OCI-M2 (cell line): ENCODE data around the gene TBC1D4.
"Not testable (repeated sequence)": the region's sequence is repeated elsewhere in the genome, so short reads cannot be mapped to it uniquely, and the experiment has no call there.

Experiments
- DNase-seq: peaks from one replicate; lab custom pipeline; 2025; ENCODE audit not compliant: unreplicated experiment; lab: John Stamatoyannopoulos, UW

TBC1D4 gene

DNA sequence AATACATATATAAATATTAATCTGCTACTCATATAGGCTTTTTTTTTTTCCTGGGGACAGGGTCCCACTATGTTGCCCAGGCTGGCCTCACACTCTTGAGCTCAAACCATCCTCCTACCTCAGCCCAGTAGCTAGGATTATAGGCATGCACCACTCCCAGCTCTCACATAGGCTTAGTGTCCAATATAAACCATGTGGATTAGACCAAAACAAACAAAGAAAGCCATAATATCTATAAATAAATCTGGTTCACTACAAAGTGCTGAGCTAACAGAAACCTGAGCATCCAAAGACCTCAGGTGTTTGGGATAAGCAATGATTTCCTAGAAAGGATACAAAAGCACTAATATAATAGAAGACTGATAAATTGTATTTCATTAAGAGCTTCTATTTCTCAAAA, 26.0 kb downstream of the TBC1D4 start:
- no peak for DNase-seq

DNA sequence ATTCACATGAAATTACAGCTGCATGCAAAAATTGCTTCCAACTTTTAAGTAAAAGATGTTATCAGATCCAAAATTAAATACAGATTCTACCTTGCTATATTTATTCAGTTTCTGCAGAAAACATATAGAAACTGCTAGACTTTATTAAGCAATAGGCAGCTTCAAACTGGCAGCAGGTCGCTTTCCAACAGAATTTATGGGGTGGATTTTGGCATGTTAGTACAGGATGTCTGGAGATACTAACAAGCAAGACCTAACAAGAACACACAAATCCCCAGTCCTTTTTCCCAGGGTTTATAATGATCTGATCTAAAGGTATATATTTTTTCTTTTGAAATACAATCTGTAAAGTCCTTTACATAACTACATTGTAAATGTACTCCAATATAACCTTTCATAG, 27.5 kb downstream of the TBC1D4 start:
- DNase-seq: no peak

DNA sequence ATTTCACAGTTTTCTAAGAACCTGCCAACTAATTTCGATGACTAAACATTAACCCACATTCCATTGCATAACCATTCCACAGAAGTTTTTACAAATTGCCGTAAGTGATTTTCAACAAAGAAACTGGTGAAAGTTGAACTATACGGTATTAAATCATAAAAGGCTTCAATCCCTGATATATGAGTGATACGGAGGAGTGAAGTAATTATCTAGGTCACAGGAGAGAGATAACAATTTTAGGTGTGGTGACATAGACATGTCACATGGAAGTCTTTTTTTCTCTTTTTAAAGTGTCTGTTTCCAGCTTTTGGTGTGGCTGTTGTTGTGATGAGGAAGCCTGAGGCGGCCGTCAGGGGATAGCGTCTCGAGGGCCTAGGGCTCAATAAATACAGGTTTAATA, 29.4 kb downstream of the TBC1D4 start:
- DNase-seq: no peak

DNA sequence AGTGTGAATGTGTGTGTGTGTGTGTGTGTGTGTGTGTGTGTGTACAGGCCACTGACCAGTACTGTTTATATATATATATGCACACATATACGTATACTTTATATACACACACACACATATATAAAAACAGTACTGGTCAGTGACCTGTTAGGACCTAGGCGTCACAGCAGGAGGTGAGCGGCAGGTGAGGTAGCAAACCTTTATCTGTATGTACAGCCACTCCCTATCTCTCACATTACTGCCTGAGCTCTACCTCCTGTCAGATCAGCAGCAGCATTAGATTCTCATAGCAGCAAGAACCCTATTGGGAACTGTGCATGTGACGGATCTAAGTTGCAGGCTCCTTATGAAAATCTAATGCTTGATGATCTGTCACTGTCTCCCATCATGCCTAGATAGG, 34.5 kb downstream of the TBC1D4 start:
- DNase-seq: no peak

DNA sequence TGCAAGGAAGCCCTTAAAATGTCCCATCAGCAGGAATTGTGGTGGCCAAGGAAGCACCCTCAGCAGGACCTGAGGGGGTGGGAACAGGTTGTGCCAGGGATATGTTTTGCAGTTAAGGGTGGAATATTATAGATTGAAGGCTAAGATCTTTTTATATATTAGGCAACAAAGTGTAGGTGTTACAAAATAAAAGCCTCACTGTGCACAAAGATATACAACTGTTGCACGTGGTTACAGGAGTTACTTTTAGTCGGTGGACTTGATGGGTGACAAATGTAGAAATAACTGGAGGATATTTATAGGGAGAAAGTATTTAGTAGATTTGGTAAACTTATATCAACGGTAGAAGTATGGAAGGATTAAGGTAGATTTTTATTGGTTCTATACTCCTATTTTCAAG, 35.1 kb downstream of the TBC1D4 start:
- no peak for DNase-seq

DNA sequence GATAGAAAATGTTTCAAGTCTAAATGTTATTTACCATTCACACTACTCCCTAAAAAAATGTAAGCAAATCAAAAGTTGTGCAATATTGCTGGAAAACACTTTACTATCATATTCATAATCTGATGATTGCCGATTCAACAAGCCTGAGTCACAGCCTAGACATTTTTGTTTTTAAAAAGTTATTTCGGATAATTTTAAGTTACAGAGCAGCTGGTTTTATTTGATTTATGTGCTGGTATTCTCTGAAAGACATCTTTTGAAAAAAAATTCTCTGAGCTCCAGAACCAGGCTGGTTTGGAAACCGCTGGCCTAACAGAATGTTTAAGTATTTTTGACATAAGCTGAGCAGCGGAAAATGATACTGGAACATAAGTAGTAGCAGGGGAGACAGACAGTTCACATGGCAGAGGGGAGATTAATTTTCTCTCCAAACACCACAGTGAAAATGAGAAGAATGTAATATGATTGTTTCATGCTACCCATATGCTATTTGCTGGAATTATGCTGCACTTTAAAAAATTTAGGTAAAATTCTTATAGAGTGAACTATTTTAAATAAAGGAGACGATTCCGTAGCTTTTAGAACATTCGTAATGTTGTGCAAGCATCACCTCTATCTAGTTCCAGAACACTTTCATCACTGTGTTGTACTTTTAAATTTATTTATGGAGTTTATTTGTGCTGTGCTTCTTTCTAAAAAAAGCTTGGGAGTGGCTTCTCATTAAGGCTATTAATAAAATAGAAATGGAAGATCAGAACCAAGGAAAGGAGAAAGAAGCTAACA, 36.1 kb downstream of the TBC1D4 start:
- no peak for DNase-seq

DNA sequence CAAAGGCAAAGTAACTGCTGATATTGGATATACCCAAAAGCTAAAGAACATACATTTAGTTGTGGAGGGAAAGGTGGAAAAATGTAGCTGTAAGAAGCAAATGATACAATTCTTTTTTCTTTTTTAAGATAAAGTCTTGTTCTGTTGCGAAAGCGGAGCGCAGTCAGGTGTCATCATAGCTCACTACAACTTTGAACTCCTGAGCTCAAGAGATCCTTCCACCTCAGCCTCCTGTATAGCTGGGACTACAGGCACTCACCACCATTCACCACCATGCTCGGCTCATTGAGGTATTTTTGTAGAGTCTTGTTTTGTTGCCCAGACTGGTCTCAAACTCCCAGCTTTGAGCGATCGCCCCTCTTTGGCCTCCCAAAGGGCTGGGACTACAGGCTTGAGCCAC, 38.0 kb downstream of the TBC1D4 start:
- DNase-seq: no peak

DNA sequence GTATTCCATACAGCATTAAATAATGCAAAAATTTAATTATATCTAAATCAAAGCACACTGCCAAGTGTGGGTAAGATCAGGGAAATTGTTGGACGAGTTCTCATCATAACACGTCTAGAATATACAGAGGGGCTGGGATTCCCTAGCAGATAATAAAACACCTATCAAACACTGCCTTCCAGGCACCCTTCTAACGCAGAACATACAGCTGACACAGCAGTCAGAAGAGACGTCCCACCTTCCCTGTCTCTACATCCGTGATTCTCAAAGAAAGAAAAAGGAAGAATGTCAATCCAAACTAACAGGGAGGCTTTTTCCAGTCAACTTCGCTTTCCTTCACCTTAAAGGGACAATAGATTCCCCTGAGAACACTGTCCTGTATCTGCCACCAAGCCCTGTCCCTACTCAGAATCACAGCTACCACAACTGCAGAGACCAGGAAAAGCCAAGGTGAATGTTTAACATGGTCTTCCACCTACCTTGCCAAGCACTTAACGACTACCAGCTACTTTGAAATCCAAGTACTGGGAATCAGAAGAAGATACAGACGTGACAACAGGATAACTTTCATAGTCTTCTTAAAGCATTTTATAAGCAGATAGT, 38.5 kb downstream of the TBC1D4 start:
- DNase-seq: no peak

DNA sequence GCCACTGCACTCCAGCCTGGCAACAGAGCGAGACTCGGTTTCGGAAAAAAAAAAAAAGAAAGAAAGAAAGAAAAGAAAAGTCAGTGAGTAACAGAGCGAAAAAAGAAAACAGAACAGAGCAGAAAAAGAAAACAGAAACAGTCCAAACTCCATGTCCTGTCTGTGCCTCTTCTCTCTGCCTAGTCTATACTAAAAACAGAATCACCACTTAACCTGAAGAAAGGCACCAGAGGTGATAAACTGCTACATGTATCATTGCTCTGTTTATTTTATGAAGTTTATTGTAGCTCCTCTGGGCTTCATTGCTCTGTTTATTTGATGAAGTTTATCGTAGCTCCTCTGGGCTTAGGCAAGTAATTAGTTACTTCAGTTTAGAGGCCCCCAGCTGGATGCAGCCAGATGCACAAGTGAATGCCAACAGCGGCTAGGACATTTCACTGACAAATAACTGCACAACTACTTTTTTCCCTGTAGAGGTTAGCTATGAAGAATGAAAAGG, 39.2 kb downstream of the TBC1D4 start:
- DNase-seq: no peak

DNA sequence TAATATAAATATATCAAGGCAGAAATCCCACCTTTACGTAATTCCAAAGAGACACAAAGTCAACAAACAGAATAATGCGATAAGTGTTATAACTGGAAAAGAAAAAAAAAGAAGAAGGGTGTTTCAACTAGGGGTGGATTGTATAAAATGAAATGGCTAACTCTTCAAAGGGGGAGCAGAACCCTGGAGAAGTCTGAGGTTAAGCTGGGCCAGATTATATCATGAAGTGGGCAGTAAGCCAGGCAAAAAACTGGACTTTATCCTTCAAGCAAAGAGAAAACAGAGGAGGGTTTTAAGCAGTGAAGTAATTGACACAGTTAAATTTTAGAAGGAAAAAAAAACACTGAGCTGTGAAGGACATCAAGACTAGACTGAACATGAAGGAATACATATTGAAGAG, 41.9 kb downstream of the TBC1D4 start:
- no peak for DNase-seq

DNA sequence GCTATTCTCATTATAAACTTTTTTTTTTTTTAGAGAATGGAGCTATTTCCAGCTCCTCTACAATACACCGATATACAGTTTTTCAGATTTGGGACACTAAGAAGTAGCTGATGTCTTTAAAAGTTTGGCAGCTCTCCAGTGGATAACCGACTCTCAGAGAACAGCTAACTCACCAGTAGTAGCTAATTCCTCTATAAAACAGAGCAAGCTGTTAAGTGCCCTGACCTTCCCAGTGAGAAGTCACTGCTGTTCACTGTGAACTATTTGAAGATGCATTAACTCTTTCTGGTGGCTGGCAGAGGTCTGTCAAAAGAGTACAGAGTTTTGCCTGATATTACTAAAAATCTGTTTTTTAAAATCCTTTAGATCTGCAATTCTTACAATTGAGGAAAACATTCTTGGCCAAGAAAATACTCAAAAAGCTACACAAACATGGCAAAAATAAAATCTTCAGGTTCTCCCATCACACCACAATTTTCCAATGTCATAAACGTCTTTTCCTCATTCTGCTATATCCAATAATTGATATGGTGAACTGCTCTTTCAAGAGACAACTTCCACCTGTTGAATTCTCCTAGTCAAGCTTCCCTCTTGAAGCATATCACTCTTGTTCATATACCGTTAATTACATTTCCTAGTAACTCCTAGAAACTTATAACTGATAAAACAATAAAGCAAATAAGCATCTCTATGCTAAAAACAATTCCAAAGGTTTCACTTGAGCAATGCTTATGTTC, 44.2 kb downstream of the TBC1D4 start:
- DNase-seq: no peak

DNA sequence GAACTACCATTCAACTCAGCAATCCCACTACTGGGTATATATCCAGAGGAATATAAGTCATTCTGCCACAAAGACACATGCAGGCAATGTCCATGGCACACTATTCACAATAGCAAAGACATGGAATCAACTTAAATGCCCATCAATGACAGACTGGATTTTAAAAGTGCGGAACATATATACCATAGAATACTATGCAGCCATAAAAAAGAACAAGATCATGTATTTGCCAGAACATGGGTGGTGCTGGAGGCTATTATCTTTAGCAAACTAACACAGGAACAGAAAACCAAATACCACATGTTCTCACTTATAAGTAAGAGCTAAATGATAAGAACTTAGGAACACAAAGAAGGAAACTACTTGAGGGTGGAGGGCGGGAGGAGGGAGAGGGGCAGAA, 47.8 kb downstream of the TBC1D4 start:
- not testable (repeated sequence) for DNase-seq

DNA sequence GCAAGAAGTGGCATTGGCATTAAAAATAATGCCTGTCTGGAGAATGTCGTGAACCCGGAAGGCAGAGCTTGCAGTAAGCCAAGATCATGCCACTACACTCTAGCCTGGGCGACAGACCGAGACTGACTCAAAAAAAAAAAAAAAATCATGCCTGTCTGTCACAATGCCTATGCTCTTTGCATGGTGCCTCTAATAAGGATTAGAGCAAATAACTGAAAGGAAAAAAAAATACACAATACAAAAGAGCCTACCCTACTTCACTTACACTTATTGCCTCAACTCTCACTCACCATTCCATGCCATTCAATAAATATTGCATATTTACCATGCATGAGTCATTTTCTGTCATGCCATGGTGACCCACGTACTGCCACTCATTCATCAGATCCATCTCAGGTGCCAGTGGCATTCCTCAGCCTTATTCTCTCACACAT, 49.1 kb downstream of the TBC1D4 start:
- DNase-seq: no peak

DNA sequence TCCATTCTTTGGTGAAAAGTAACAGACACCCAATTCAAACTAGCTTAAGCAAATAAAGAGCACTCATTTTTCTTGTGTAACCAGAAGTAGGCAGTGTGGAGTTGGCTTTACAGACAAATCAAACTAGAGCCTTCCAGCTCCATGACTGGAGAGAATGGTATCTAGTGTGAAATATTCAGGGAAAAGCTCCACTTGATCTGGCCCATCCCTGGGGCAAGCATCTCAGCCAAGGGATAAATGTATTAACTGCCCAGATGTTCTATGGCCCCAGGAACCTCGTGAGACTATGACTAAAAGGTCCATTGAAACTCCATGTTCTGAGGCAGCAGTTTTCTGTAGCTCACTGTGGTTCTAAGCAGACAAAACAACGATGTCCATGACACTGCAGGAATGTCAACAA, 49.9 kb downstream of the TBC1D4 start:
- DNase-seq: no peak

DNA sequence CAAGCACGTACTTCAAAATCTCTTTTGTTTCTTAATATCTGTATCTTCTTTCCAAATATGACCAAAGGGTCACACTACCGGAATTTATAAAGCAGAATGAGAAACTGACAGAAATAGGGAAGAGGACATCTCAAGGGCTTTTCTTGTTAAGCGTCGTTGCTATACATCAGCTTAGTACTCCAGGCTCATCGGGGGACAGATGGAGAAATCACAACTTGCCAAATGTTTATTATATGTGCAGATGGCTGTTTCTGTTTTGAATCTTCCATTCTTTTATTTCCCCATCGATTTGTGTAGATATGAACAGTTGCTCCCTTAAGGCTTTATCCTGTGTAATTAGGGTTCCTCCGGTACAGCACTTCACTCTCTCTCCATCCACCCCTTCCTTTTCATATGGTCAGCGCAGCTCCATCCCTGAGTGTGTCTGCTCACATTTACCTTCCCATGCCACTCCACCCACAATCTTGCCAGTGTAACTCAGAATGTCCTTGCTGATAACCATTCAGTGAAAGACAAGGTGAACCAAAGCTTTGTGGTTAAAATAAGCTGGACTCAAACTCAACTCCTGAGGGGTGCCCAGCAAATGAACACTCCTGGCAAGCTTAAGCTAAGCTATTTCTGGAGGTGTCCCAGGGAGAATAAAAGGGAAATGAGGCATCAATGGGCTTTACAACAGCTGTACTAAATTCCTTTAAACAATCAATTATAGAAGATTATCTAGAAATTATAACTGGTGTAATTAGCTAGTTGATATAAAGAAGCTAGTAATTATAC, 51.3 kb downstream of the TBC1D4 start:
- no peak for DNase-seq

DNA sequence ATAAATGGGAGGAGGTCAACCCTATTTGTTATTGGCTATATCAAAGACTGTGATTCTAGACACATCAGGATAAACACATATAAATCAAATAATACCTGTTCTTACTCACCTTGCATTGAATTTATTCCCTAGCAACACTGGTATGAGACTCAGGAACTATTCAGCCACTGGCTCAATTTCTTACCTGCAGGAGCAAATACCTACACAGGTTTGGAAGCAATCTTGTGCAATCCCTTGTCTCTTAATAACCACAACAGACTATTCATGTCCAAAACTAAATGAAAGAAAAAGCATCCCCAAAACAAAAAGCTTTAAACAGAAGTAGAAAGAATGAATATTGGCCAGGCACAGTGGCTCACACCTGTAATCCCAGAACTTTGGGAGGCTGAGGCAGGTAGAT, 55.5 kb downstream of the TBC1D4 start:
- DNase-seq: no peak

DNA sequence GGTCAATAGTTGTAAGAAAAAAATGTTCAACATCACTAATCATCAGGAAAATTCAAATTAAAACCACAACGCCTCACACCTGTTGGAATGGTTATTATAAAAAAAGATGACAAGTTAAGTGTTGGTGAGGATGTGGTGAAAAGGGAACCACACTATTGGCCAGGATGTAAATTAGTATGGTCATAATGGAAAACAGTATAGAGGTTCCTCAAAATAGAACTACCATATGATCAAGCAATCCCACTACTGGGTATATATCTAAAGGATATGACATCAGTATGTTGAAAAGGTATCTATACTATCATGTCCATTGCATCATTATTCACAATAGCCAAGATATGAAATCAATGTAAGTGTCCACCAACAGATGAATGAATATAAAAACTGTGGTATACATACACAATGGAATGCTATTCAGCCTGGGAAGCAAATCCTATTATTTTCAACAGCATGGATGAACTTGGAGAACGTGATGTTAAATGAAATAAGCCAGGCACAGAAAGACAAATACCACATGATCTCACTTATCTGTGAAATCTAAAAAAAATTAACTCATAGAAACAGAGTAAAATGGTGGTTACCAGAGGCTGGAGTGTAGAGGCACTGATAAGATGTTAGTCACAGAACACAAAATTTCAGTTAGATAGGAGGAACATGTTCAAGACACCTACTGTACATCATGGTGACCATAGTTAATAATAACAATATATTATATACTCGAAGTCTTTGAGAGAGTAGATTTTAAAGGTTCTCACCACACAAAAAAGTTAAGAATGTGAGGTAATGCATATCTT, 56.6 kb downstream of the TBC1D4 start:
- DNase-seq: no peak

DNA sequence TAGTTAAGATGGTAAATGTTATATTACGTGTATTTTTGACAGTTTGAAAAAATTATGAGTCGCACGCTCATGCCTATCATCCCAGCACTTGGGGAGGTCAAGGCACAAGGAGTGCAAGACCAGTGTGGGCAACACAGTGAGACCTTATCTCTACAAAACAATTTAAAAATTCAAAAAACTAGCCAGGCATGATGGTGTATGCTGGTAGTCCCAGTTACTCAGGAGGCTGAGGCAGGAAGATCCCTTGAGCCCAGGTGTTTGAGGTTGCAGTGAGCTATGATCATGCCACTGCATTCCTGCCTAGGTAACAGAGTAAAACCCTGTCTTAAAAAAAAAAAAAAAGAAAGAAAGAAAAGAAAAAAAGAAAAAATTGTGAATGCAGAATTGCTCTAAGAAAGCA, 58.0 kb downstream of the TBC1D4 start:
- no peak for DNase-seq

DNA sequence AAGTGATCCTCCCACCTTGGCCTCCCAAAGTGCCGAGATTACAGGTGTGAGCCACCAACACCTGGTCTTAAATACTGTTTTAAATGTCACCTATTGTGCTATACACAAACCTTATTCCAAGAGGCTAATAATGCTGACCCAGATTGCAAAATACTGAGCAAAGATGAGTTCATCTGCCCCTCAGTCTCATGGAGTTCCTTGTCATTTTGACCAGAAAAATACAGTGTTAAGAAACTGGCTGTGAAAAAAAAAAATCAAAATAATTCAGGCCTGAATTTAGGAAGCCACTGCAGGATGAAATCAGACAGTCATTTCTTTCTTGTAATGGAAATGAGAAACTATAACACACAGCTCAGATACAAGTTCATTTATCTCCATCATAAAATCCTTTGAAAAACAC, 59.9 kb downstream of the TBC1D4 start:
- no peak for DNase-seq

DNA sequence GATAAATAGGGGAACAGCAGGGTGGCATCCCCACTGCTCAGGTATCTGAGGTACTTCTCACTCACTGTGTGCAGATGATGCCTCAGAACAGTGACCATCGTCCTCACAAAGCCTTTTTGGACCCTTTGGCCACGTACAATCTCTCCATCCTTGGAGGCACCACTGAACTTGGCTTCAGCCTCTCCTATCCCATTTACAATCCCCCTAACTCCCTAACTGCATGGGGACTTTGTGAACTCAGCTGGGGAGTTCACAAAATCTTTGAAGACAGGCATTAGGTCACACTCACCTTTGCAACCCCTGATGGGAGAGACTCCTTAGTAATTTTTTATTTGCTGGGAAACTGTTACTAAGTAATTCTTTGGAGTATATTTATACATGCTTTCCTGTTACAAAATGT, 60.8 kb downstream of the TBC1D4 start:
- no peak for DNase-seq

DNA sequence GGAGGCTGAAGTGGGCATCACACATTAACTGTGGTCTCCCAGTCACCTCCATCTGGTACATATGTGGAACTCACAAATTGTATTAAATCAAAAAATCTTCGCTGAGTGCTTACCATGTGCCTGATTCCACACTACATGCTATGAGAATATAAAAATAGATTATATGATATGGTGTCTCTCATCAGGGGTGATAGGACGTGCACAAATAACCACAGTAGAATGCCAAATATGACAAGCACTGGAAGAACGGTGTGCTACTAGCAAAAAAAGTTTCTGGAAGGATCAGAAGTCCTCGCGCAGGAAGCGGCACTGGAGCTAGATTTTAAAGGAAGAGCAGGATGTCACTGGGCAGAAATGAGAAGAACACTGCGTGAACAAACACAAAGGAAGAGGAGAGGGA, 62.3 kb downstream of the TBC1D4 start:
- no peak for DNase-seq
